GM12878 (cell line): ENCODE measurements around the gene ESPL1. TPM values are rescaled to one million over a fixed set of nuclear protein-coding genes. Genes with fewer than 3 reads are reported as not detected.

ENCODE experiments used
- ATAC-seq: fragments of 200-7000 bp; cut with Tn5 transposase; 3 replicates; pipeline ENCODE4 v1.9.1; 2020; ENCODE audit warnings: mild to moderate bottlenecking, moderate library complexity
- BruUV-seq: library from RNA; stranded (reverse); fragments of 400-500 nt; replicated peaks from 2 replicates; lab custom pipeline; 2021; lab: Mats Ljungman, UMichigan
- CTCF ChIA-PET: fragments of 300-600 bp; sonication (Branson Sonifier 250); formaldehyde crosslinking; extraction: SDS; loops from one replicate; lab custom pipeline; 2021; ENCODE audit warnings: inconsistent platforms; lab: Yijun Ruan, JAX
- POLR2A ChIA-PET: fragments of 350-600 bp; formaldehyde crosslinking; extraction: SDS; loops from one replicate; lab custom pipeline; 2021; ENCODE audit warnings: inconsistent platforms; lab: Charles Lee
- RAD21 ChIA-PET: fragments of 300-600 bp; sonication (Branson Sonifier 250); formaldehyde crosslinking; loops from one replicate; lab custom pipeline; 2023; ENCODE audit warnings: antibody characterized with exemption; ENCODE audit not compliant: unreplicated experiment; lab: Charles Lee
- SMC1A ChIA-PET: fragments of 300-600 bp; sonication (Branson Sonifier 250); formaldehyde crosslinking; loops from one replicate; lab custom pipeline; 2023; ENCODE audit not compliant: unreplicated experiment, uncharacterized antibody; lab: Charles Lee
- DNase-seq: peaks from one replicate; pipeline ENCODE4 v3.0.0-alpha.2; 2011; ENCODE audit warnings: low read depth, low spot score
- FAIRE-seq: peaks from 3 replicates; lab custom pipeline; 2011; peaks lifted over from hg19 to GRCh38; lab: Jason Lieb, UNC
- H2AFZ ChIP-seq: 2 replicates; pipeline ENCODE4 v1.6.0; 2011; ENCODE audit warnings: low read depth, low read length, control low read depth; ENCODE audit not compliant: control insufficient read depth
- H3K27ac ChIP-seq: 2 replicates; pipeline ENCODE4 v1.5.1; 2011; ENCODE audit warnings: control low read depth; ENCODE audit not compliant: control insufficient read depth, insufficient read depth
- H3K27me3 ChIP-seq, 2 experiments: replicated peaks in 1 of 2; 2 replicates each; pipeline versions ENCODE4 v1.6.0 to v1.6.1; 2011; ENCODE audit warnings: low read length in 1 of 2; ENCODE audit not compliant: control insufficient read depth in 2 of 2, insufficient read depth in 2 of 2
- H3K36me3 ChIP-seq, 2 experiments: 2 replicates each; pipeline ENCODE4 v1.5.1; 2011; ENCODE audit warnings: low read length in 1 of 2; ENCODE audit not compliant: control insufficient read depth in 2 of 2, insufficient read depth in 2 of 2
- H3K4me1 ChIP-seq: 2 replicates; pipeline ENCODE4 v1.6.1; 2011; ENCODE audit warnings: mild to moderate bottlenecking, low read length, moderate library complexity, mixed read lengths; ENCODE audit not compliant: control insufficient read depth, insufficient read depth
- H3K4me2 ChIP-seq: 2 replicates; pipeline ENCODE4 v1.6.0; 2011; ENCODE audit warnings: control low read depth; ENCODE audit not compliant: control insufficient read depth, insufficient read depth
- H3K4me3 ChIP-seq: fragments of 200-600 bp; sonication (generic); 2 replicates; pipeline ENCODE4 v1.5.1; 2016
- H3K79me2 ChIP-seq: 2 replicates; pipeline ENCODE4 v1.6.0; 2011; ENCODE audit warnings: low read length; ENCODE audit not compliant: control insufficient read depth, insufficient read depth
- H3K9ac ChIP-seq: 2 replicates; pipeline ENCODE4 v1.8.0; 2011; ENCODE audit warnings: low read length, control low read depth, mixed read lengths; ENCODE audit not compliant: control insufficient read depth, insufficient read depth
- H3K9me3 ChIP-seq: replicated peaks from 3 replicates; pipeline ENCODE4 v1.5.1; 2011; ENCODE audit warnings: mild to moderate bottlenecking, low read length; ENCODE audit not compliant: control insufficient read depth, insufficient read depth
- H4K20me1 ChIP-seq: 2 replicates; pipeline ENCODE4 v1.6.0; 2011; ENCODE audit not compliant: control insufficient read depth, insufficient read depth
- ATF3 ChIP-seq: IDR thresholded peaks from 2 replicates; pipeline ENCODE4 v1.6.1; 2011; ENCODE audit warnings: low read depth, mild to moderate bottlenecking, low read length, moderate library complexity, borderline replicate concordance; ENCODE audit errors: extremely low read depth
- CREM ChIP-seq: IDR thresholded peaks from 2 replicates; pipeline ENCODE4 v1.6.1; 2014; ENCODE audit warnings: antibody characterized with exemption, low read depth
- CUX1 ChIP-seq: IDR thresholded peaks from 2 replicates; pipeline ENCODE4 v1.6.1; 2012; ENCODE audit warnings: improper control_type of control experiment, low read depth, low read length; ENCODE audit not compliant: insufficient replicate concordance
- EP300 ChIP-seq, 2 experiments: fragments of 150-350 bp in 1 of 2; IDR thresholded peaks; 2 replicates each; pipeline ENCODE4 v1.6.1; 2011 to 2012; ENCODE audit warnings: low read depth in 2 of 2, low read length in 2 of 2, borderline replicate concordance in 1 of 2, improper control_type of control experiment in 1 of 2, inconsistent platforms in 1 of 2; ENCODE audit not compliant: control insufficient read depth in 1 of 2
- EZH2 ChIP-seq: IDR thresholded peaks from 2 replicates; pipeline ENCODE4 v1.6.1; 2012; ENCODE audit warnings: low read depth, mild to moderate bottlenecking, control low read depth, inconsistent platforms, low read length, borderline replicate concordance; ENCODE audit not compliant: control insufficient read depth
- IKZF1 ChIP-seq: fragments of 450-650 bp; conservative IDR thresholded peaks from 2 replicates; pipeline ENCODE4 v1.6.1; 2017; ENCODE audit warnings: antibody characterized with exemption, mild to moderate bottlenecking
- NBN ChIP-seq: fragments of 450-650 bp; IDR thresholded peaks from 2 replicates; pipeline ENCODE4 v1.6.1; 2016
- NFXL1 ChIP-seq: fragments of 450-650 bp; IDR thresholded peaks from 2 replicates; pipeline ENCODE4 v1.6.1; 2017; ENCODE audit warnings: antibody characterized with exemption, mild to moderate bottlenecking, borderline replicate concordance
- NR2C1 ChIP-seq: fragments of 450-650 bp; IDR thresholded peaks from 2 replicates; pipeline ENCODE4 v1.6.1; 2017; ENCODE audit warnings: antibody characterized with exemption, mild to moderate bottlenecking, moderate library complexity
- RB1 ChIP-seq: fragments of 450-650 bp; formaldehyde crosslinking; IDR thresholded peaks from 2 replicates; pipeline ENCODE4 v1.6.1; 2017; ENCODE audit warnings: mild to moderate bottlenecking, borderline replicate concordance
- SMC3 ChIP-seq: IDR thresholded peaks from 2 replicates; pipeline ENCODE4 v1.6.1; 2011; ENCODE audit warnings: low read length, improper control_type of control experiment, borderline replicate concordance
- SPI1 ChIP-seq: IDR thresholded peaks from 2 replicates; pipeline ENCODE4 v1.6.1; 2011; ENCODE audit warnings: low read depth, mild to moderate bottlenecking, low read length, moderate library complexity, borderline replicate concordance; ENCODE audit not compliant: insufficient read depth
- SRF ChIP-seq, 2 experiments: IDR thresholded peaks; 2 replicates each; pipeline ENCODE4 v1.6.1; 2011; ENCODE audit warnings: low read depth in 2 of 2, low read length in 2 of 2, mild to moderate bottlenecking in 1 of 2, moderate library complexity in 1 of 2
- TAF1 ChIP-seq: IDR thresholded peaks from 2 replicates; pipeline ENCODE4 v1.6.1; 2011; ENCODE audit warnings: mild to moderate bottlenecking, low read depth, low read length, borderline replicate concordance
- USF2 ChIP-seq: IDR thresholded peaks from 2 replicates; pipeline ENCODE4 v1.6.1; 2011; ENCODE audit warnings: low read depth, low read length, improper control_type of control experiment, borderline replicate concordance
- WGBS: methylation state at CpG from one replicate; pipeline ENCODE4 v1.1.6; 2016; ENCODE audit warnings: low lambda C conversion rate; ENCODE audit not compliant: insufficient replicate concordance, insufficient coverage; ENCODE audit errors: missing lambda C conversion rate; 5-methylcytosine and 5-hydroxymethylcytosine counted together
- in situ Hi-C: fragments of 300-500 bp; cut with MboI; formaldehyde crosslinking; loops from 9 replicates; pipeline ENCODE4 v1.14.3; 2018; ENCODE audit warnings: mixed read lengths
- intact Hi-C: fragments of 100-400 bp; cut with micrococcal nuclease; formaldehyde crosslinking; loops from one replicate; pipeline ENCODE4 v1.14.2; 2022; ENCODE audit not compliant: unreplicated experiment
- polyA plus RNA-seq, 11 experiments: library from polyadenylated mRNA; depleted of rRNA in 4 of 11; unstranded in 6 of 11; stranded (reverse) in 5 of 11; fragments of >200 nt; fragmentation: Nextera tagmentation in 4 of 11; fragmentation: Illumina TruSeq in 1 of 11; extraction: Ambion mirVana in 4 of 11; extraction: Trizol in 1 of 11; gene quantifications; 1 replicate in 1 of 11; 2 replicates in 10 of 11; pipeline versions ENCODE4 v1.2.1 to v1.2.3, GENCODE V29; 2011 to 2016; ENCODE audit warnings: inconsistent platforms in 2 of 11, missing spikeins in 2 of 11, low read depth in 1 of 11
- total RNA-seq, 4 experiments: library from RNA; depleted of rRNA in 3 of 4; stranded (reverse); fragments of >200 nt in 3 of 4; fragmentation: Illumina TruSeq in 1 of 4; extraction: Trizol in 1 of 4; gene quantifications; 2 replicates each; pipeline versions ENCODE4 v1.2.1 to v1.2.3, GENCODE V29; 2013 to 2021

ESPL1 gene
- total and polyA plus RNA-seq, 10 of the 15 experiments (the other 5 are each of a cell fraction or from before 2014, with no cell fraction given), result 2.1 to 61.9 (median 21.2) TPM

- POLR2A ChIA-PET, result interaction anchor here (0.6 to 1.2 kb wide), 2 partner anchors 10 to 37 kb away, joined by 3 to 5 read pairs; partner anchors contain the start of gene PFDN5
- WGBS, result 73% methylated on average over 7 of the region's 7 CpGs
- no peak for ATAC-seq
- in situ Hi-C loops, result no loop called here
- FAIRE-seq, result no peak
- DNase-seq, result no peak
- Histone ChIP-seq H3K27me3 (no peaks in the 10 kb centered on the region), H3K9me3 (no peaks in the 10 kb centered on the region), H3K4me1 (peaks cover 16% of the 10 kb centered on the region), H3K79me2 (no peaks in the 10 kb centered on the region; the same call in none of the 2 replicates), H3K4me3 (no peak overlapping the region), H3K9ac (no peak overlapping the region), H2AFZ (no peak overlapping the region), H3K36me3 (peaks cover 0 to under 1% of the 10 kb centered on the region in 2 experiments; a peak in 1 of 4 replicates), H3K4me2 (no peak overlapping the region), H3K27ac (no peak overlapping the region), H4K20me1 (no peaks in the 10 kb centered on the region)
- intact Hi-C loops, result no loop called here
- CTCF ChIA-PET, result interaction anchor here (0.9 to 1.1 kb wide), 2 partner anchors 8 to 45 kb away, joined by 3 read pairs; no protein-coding TSS in a partner anchor
- SMC1A ChIA-PET, result interaction anchor here (0.6 to 1.4 kb wide), 6 partner anchors 9 to 190 kb away, joined by 3 to 8 read pairs (median 3); partner anchors contain the start of gene ESPL1
- RAD21 ChIA-PET, result interaction anchor here (0.9 kb wide), 1 partner anchor 10 kb away, joined by 7 read pairs; the partner anchor contains the start of gene ESPL1
- BruUV-seq, result no TSS peak
- TF ChIP-seq CREM, result no peak
- no peak for TF ChIP-seq NFXL1
- no peak for TF ChIP-seq ATF3
- TF ChIP-seq EZH2, result no peak
- TF ChIP-seq EP300 (IDR thresholded peaks at IDR 0.05; ENCODE audit: borderline replicate concordance in 1 of 2, control insufficient read depth in 1 of 2, low read depth in 2 of 2, low read length in 2 of 2), result no peak
- TF ChIP-seq USF2, result no peak
- no peak for TF ChIP-seq NBN
- TF ChIP-seq SPI1, result no peak
- TF ChIP-seq RB1, result no peak
- TF ChIP-seq SRF (IDR thresholded peaks at IDR 0.05; ENCODE audit: low read depth in 2 of 2, low read length in 2 of 2), result no peak
- TF ChIP-seq NR2C1, result no peak
- no peak for TF ChIP-seq IKZF1
- no peak for TF ChIP-seq TAF1
- no peak for TF ChIP-seq CUX1
- TF ChIP-seq SMC3, result no peak
Observed at GRCh38 chr12:53258541-53259539, 9.3 kb upstream of the ESPL1 start.
